DMS79 (cell line): ENCODE measurements around the gene GSC2.
"Not testable (repeated sequence)": the region's sequence is repeated elsewhere in the genome, so short reads cannot be mapped to it uniquely, and the experiment has no call there.

Source experiments
- DNase-seq: peaks from one replicate; lab custom pipeline; 2025; lab: John Stamatoyannopoulos, UW

GSC2 gene

DNA sequence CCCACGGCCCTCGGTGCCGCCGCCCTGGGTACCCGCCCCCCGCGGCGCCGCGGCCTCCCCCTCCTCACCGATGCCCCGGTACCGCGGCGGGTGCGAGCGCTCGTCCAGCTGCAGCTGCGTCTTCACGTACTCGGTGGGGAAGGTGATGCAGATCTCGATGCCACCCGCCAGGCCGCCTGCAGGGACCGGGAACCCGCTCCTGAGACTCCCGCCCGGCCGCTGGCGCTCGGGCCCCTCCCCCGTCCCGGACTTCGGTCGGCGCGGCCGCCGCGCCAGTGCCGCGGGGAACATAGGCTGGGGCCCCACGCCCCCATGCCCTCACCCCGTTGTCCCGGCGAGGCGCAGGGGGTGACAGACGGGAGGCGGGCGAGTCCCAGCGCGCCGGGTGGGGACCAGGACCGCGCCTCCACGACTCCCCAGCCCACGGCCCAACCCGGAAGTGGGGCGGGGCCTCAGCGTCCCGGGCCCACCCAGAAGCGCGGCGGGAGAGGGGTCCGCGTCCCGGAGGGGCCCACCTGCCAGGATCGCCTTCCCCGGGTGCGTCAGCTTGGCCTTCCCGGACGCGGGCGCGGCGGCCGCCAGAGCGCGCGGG is 28.1 kb upstream of the GSC2 start:
- no peak for DNase-seq

DNA sequence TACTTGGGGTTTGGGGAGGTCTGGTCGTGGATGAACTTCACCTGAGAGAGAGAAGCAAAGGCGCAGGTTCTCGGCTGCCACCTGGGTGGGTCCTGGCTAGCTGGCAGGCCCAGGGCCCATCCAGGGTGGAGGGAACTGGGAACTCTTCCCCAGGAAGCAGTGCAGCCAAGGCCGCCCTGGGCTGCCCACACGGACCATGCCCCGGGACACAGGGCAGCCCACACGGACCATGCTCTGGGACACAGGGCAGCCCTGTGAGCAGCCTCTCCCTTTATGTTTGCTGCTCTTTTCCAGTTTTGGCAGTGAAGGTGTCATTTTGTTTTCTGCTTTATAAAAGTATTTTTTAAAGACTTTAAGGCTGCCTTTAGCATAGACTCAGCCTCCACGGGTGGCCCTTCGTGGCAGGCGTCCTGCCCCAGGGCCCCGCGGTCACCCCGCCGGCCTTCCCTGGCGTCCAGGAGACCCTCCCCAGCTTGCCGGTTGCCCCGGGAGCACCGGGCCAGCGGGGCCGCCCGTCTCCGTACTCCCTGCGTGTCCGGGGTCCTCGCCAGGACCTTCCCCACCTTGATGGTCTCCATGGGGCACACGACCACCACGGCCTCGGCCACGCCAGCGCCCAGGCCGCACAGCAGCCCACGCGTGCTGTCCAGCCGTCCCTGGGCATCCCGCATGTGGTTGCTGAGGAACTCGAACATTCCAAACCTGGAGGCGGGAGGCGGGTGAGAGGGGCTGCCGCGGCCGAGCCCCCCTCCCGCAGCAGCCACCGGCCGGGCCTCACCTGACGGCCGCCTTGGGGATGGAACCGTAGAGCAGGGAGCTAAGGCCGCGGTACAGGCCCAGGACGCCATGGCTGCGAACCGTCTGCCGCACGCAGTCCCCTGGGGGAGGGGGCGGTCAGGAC is 27.3 kb upstream of the GSC2 start:
- DNase-seq: no peak

GRCh38 chr22:19176732-19177131 is 26.6 kb upstream of the GSC2 start:
- no peak for DNase-seq

DNA sequence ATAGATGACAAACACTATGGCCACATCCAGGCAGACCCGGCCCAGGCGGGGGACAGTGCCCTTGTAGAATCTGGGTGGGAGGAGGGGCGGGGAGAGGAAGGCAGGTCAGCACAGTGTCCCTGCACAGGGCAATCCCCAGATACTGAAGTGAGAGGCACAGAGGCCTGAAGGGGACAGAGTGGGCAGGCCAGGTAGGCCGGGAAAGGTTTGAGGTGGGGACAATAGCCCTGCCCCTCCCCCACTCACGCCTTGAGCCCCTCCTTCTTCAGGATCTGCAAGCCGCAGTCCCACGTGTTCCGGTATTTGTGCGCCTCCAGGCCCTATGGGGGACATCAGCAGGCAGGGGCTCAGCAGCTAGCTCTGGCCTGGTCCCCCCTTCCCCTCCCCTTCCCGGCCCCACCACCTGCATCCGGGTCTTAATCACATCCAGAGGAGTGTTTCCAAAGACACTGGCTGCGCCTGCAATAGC is 26.1 kb upstream of the GSC2 start:
- no peak for DNase-seq

- no peak for DNase-seq
Observed at GRCh38 chr22:19175602-19176174, 25.6 kb upstream of the GSC2 start.

DNA sequence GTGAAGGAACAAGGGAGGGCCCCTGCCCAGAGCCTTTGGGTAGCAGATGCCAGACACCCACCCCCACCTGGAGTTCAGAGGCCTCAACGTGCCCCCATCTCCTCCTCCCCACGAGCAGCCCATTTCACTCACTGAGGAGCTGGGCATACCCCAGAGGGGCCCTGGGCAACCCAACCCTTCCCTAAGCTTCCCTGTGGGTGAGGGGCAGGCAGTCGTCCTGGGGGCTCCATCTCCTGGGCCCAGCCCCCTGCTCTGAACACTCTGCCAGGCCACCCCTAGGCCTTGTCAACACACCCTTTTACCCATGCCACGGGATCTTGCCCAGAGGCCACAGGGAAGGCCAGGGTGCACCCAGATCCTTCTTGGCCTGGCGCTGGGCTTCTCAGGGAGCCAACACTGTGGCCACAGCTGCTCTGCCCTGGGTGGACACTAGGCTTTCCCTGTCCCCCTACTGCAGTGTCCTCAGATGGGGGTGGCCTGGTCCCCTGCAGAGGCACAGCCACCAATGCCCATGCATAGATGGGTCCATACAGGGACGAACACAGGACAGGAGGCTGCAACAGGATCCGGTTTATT is 25.0 kb upstream of the GSC2 start:
- no peak for DNase-seq

DNA sequence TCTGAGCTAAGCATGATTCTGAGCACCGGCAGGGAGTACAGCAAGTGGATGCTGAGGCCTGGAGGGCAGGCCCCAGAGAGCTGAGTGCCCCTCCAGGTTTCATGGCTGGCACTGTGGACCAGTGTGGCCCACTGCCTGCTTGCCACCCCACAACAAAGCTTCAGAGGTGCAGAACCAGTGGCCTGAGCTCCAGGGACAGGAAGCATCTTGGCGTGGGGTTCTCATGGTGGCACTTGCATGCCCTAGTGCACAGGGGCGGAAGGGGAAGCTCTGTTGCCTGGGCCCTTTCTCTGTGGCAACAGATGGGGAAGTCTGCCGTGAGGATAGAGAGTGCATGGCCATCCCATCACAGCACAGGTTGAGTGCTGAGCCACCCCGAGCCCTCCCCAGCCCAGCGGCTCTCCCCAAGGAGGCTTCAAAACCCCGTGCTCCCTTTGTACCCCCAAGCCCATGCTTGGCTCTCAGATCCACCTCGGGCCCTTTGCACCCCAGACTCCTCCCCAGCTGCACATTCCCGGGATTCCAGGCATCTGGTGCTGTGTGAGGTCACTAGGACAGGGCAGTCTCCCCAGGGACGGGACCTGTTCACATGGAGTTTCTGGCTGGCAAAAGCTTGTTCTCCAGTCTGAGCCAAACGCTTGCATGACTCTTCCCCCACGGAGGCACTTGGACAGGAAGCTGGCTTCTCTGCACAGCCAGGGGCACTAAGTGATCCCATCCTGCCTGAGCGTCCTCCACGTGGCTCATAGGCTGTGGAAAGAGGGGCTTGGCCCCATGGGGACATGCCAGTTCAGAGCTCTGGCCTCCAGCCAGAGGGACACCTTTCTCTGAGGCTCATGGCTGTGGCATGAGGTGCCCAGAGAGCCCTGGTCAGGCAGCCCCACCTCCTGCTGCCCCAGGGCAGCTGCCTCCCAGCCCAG is 24.3 kb upstream of the GSC2 start:
- no peak for DNase-seq

- no peak for DNase-seq
Observed at GRCh38 chr22:19173047-19174035, 23.2 kb upstream of the GSC2 start.

DNA sequence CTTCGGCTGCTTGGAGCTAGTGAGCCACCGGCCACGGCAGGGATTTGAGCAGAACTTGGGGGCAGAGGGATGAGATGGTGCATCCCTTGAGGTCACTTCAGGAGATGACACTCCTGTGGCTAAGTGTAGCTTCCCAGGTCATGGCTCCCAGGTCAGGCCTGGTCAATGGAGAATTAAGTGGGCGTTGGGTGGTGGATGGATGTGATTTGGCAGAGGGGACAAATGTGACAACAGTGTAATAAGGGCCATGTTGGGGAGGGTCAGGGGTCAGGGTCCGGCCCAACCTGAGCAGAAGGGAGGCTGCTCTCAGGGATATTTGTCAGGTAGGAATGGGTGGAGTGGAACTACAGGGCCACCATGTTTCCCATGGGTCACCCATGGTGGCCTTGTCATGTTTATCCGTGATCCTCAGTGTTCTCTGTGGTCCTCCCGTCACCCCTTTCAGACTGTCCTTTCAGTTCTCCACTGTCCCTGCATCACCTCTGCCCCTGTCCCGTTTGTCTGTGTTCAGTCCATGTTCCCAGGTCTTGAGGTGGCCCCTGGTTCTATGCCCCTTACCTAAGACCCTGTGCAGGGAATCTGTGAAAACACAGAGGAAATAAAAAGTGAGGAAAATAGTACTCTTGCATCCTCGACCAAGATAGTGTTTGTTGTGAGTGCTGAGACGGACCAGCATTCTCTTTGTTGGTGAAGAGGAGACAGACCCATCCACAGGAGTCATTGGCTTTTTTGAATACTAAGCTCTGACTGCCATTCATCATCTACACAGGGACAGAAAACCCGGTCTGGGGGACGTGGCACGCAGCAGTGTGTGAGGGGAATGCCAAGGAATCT is 22.3 kb upstream of the GSC2 start:
- no peak for DNase-seq

- no peak for DNase-seq
Observed at GRCh38 chr22:19169947-19170318, 19.8 kb upstream of the GSC2 start.

- no peak for DNase-seq
Observed at GRCh38 chr22:19169002-19169946, 19.2 kb upstream of the GSC2 start.

GRCh38 chr22:19168088-19168890 is 18.2 kb upstream of the GSC2 start:
- DNase-seq: no peak

DNA sequence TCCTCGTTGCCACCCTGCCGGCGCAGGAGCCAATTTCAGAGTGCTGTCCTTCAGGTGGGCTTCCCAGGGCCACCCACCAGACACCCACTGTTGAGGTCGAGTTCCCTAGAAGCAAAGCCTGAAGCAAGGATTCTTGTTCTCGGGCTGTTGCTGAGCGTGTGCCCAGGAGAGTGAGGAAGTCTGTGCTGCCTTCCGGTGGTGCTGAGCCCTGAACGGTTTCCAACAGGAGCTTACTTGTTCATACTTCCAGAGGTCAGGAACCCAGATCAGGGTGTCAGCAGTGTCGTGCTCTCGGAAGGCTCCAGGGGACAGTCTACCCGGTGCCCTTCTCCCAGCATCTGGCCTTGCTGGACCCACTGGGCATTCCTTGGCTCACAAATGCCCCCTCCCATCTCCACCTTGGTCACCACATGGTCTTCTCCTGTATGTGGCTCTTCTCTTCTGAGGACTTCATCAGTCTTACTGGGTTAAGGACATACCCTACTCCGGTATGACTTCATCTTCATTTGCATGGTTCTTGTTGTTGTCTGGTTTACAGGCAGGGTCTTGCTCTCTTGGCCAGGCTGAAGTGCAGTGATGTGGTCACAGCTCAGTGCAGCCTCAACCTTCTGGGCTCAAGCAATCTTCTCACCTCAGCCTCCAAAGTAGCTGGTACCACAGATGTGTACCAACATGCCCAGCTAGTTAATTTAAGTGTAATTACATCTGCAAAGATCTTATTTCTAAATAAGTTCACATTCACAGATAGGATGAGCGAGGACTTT is 17.2 kb upstream of the GSC2 start:
- no peak for DNase-seq

DNA sequence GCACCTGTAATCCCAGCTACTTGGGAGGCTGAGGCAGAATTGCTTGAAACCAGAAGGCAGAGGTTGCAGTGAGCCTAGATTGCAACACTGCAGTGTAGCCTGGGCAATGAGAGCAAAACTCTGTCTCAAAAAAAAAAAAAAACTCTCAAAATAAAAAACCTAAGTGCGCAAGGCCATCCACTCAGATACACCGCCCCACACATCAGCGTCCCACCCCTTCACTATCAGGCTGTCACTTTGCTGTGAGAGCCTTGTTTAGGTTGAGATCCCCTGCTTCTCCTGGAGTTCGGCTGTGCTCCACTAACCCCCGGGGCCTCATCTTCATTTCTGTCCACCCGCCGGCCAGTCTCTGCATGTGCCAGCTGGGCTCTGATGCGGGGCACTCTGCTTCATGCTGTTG is 16.3 kb upstream of the GSC2 start:
- DNase-seq: no peak

DNA sequence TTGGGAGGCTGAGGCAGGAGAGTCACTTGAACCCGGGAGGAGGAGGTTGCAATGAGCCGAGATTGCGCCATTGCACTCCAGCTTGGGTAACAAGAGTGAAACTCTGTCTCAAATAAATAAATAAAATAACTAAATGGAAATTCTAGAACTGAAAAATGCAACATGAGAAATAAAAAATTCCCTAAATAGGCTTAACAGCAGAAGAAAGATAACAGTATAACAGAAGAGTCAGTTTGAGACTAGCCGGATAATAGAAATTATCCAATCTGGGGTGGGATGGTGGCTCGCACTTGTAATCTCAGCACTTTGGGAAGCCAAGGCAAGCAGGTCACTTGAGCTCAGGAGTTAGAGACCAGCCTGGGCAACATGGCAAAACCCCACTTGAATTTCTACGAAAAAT is 14.3 kb upstream of the GSC2 start:
- DNase-seq: no peak

DNA sequence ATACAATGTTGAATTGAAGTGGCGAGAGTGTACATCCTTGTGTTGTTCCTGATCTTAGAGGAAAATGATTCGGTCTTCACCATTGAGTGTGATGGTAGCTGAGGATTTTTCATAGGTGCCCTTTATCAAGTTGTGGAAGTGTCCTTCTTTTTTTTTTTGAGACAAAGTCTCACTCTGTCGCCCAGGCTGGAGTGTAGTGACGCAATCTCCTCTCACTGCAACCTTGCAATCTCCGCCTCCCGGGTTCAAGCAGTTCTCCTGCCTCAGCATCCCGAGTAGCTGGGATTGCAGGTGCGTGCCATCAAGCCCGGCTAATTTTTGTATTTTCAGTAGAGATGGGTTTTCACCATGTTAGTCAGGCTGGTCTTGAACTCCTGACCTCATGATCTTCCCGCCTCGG is 8.6 kb upstream of the GSC2 start:
- not testable (repeated sequence) for DNase-seq

- DNase-seq: not testable (repeated sequence)
Observed at GRCh38 chr22:19156109-19156508, 6.0 kb upstream of the GSC2 start.
